Sigmoid colon (tissue), 4 donors: ENCODE results near the gene TEX55.
"Not testable (repeated sequence)": the region's sequence is repeated elsewhere in the genome, so short reads cannot be mapped to it uniquely, and the experiment has no call there.

Experiments
- CTCF ChIP-seq, 4 experiments: fragments of 450-650 bp in 3 of 4; fragments of 200-600 bp in 1 of 4; IDR thresholded peaks; one replicate each; pipeline ENCODE4 v1.5.1; 2016 to 2019; ENCODE audit warnings: antibody characterized with exemption in 4 of 4, mild to moderate bottlenecking in 3 of 4, moderate library complexity in 2 of 4
- EP300 ChIP-seq, 4 donors: sonication (generic); formaldehyde crosslinking; IDR thresholded peaks; one replicate each; pipeline ENCODE4 v1.6.1; 2017; ENCODE audit warnings: antibody characterized with exemption in 4 of 4
- POLR2A ChIP-seq, 2 donors: fragments of 450-650 bp; IDR thresholded peaks; one replicate each; pipeline ENCODE4 v1.6.1; 2016; ENCODE audit warnings: antibody characterized with exemption in 2 of 2, mild to moderate bottlenecking in 2 of 2, moderate library complexity in 2 of 2
- POLR2AphosphoS5 ChIP-seq, 4 donors: sonication (generic); formaldehyde crosslinking; IDR thresholded peaks; one replicate each; pipeline ENCODE4 v1.6.1; 2017; ENCODE audit warnings: antibody characterized with exemption in 4 of 4

DNA sequence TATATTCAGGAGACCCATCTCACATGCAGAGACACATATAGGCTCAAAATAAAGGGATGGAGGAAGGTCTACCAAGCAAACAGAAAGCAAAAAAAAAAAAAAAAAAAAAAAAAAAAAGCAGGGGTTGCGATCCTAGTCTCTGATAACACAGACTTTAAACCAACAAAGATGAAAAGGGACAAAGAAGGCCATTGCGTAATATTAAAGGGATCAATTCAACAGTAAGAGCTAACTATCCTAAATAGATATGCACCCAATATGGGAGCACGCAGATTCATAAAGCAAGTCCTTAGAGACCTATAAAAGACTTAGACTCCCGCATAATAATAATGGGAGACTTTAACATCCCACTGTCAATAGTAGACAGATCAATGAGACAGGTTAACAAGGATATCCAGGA is 13.7 kb upstream of the TEX55 start:
- TF ChIP-seq EP300, CTCF, POLR2A, POLR2AphosphoS5 (IDR thresholded peaks at IDR 0.05): not testable (repeated sequence)
